Neural cell (in vitro differentiated cells): ENCODE measurements around the gene CDK9. TPM values are rescaled to one million over a fixed set of nuclear protein-coding genes. Genes with fewer than 3 reads are reported as not detected.

Experiments
- H2AFZ ChIP-seq: fragments of 200-600, 300-800 bp; sonication (generic), shearing (Covaris generic); 2 replicates; pipeline ENCODE4 v1.6.0; 2014; ENCODE audit warnings: low read depth, mild to moderate bottlenecking, antibody characterized with exemption, low read length, moderate library complexity
- H3F3A ChIP-seq: fragments of 200-600 bp; shearing (Covaris generic); 2 replicates; pipeline ENCODE4 v1.6.1; 2016; ENCODE audit warnings: mild to moderate bottlenecking, moderate library complexity, mixed read lengths, antibody characterized with exemption, low read length; ENCODE audit not compliant: insufficient read depth, poor library complexity, severe bottlenecking
- H3K27ac ChIP-seq: fragments of 200-600, 300-800 bp; sonication (generic), shearing (Covaris generic); 2 replicates; pipeline ENCODE4 v1.5.1; 2014; ENCODE audit warnings: mild to moderate bottlenecking, low read length, moderate library complexity
- H3K27me3 ChIP-seq: fragments of 300-800, 200-600 bp; sonication (generic), shearing (Covaris generic); 2 replicates; pipeline ENCODE4 v1.6.0; 2014; ENCODE audit warnings: mild to moderate bottlenecking, low read depth, low read length, moderate library complexity; ENCODE audit not compliant: insufficient read depth
- H3K36me3 ChIP-seq: fragments of 300-800, 200-600 bp; sonication (generic), shearing (Covaris generic); 2 replicates; pipeline ENCODE4 v1.5.1; 2014; ENCODE audit warnings: mild to moderate bottlenecking, antibody characterized with exemption, low read length, moderate library complexity; ENCODE audit not compliant: insufficient read depth
- H3K4me2 ChIP-seq: fragments of 300-800, 200-600 bp; sonication (generic), shearing (Covaris generic); 2 replicates; pipeline ENCODE4 v1.6.0; 2014; ENCODE audit warnings: mild to moderate bottlenecking, low read length
- H3K4me3 ChIP-seq: fragments of 300-800, 200-600 bp; sonication (generic), shearing (Covaris generic); 2 replicates; pipeline ENCODE4 v1.5.1; 2014; ENCODE audit warnings: mild to moderate bottlenecking, low read length, moderate library complexity
- H3K79me2 ChIP-seq: fragments of 200-600 bp; shearing (Covaris generic); replicated peaks from 2 replicates; pipeline ENCODE4 v1.6.0; 2014; ENCODE audit warnings: mild to moderate bottlenecking, low read length, moderate library complexity; ENCODE audit not compliant: insufficient read depth
- H3K9ac ChIP-seq: fragments of 300-800, 200-600 bp; sonication (generic), shearing (Covaris generic); 2 replicates; pipeline ENCODE4 v1.6.1; 2016; ENCODE audit warnings: mild to moderate bottlenecking, low read length, mixed read lengths
- H3K9me2 ChIP-seq: fragments of 200-600 bp; shearing (Covaris generic); 2 replicates; pipeline ENCODE4 v1.6.1; 2016; ENCODE audit warnings: mild to moderate bottlenecking, low read length, mixed read lengths; ENCODE audit not compliant: insufficient read depth
- H3K9me3 ChIP-seq: fragments of 200-600, 300-800 bp; sonication (generic), shearing (Covaris generic); 2 replicates; pipeline ENCODE4 v1.6.1; 2016; ENCODE audit warnings: mild to moderate bottlenecking, mixed run types, low read length, moderate library complexity, mixed read lengths
- H4K20me1 ChIP-seq: fragments of 200-600 bp; shearing (Covaris generic); 2 replicates; pipeline ENCODE4 v1.6.1; 2016; ENCODE audit warnings: mild to moderate bottlenecking, mixed run types; ENCODE audit not compliant: insufficient read depth
- CTCF ChIP-seq: fragments of 450-650 bp; IDR thresholded peaks from 2 replicates; pipeline ENCODE4 v1.5.1; 2014; ENCODE audit warnings: antibody characterized with exemption, mild to moderate bottlenecking, moderate library complexity; ENCODE audit not compliant: poor library complexity, severe bottlenecking
- EP300 ChIP-seq: fragments of 450-650 bp; conservative IDR thresholded peaks from 2 replicates; pipeline ENCODE4 v1.6.1; 2014; ENCODE audit warnings: antibody characterized with exemption, mild to moderate bottlenecking, moderate library complexity; ENCODE audit not compliant: poor library complexity, severe bottlenecking
- MXI1 ChIP-seq: fragments of 450-650 bp; conservative IDR thresholded peaks from 2 replicates; pipeline ENCODE4 v1.6.1; 2014; ENCODE audit warnings: antibody characterized with exemption, mild to moderate bottlenecking; ENCODE audit not compliant: poor library complexity, severe bottlenecking
- POLR2AphosphoS5 ChIP-seq: IDR thresholded peaks from 2 replicates; pipeline ENCODE4 v1.6.1; 2012
- SMC3 ChIP-seq: fragments of 450-650 bp; conservative IDR thresholded peaks from 2 replicates; pipeline ENCODE4 v1.6.1; 2014; ENCODE audit warnings: antibody characterized with exemption, mild to moderate bottlenecking, moderate library complexity; ENCODE audit not compliant: poor library complexity
- TAF1 ChIP-seq: IDR thresholded peaks from 2 replicates; pipeline ENCODE4 v1.6.1; 2012; ENCODE audit warnings: low read depth
- polyA plus RNA-seq: library from polyadenylated mRNA; depleted of rRNA; stranded (reverse); fragments of >200 nt; gene quantifications from 2 replicates; pipeline ENCODE4 v1.2.3, GENCODE V29; 2014
- TF ChIP-seq, protein P1 (sequence below): IDR thresholded peaks from 2 replicates; pipeline ENCODE4 v1.6.1; 2012; ENCODE audit warnings: borderline replicate concordance

CDK9 gene
- polyA plus RNA-seq, 1 donor from 2014 or later: 195 TPM

DNA sequence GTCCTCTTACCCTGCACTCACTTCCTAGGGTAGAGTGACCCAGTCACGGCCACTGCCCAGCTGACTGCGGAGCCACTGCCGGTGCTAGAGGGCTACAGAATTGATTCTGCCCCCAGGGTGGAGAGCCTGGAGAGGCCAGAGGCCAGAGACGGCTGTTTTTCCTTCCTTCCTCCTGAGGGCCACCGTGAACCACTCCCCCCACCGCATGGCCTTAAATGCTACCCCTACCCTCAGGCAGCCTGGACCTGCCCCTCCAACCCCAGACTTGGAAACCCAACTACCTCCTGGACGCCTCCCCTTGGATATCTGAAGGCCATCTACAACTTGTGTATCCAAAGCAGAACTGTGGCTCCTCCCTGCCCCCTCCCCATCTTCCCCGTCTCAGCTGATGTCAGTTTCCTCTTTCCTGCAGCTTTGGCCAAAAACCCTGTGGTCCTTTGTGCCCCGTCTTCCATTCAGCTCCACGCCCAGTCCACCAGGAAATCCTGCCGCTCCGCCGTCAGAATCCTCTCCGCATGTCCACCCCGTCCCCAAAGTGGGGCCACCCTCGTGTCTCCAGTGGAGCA lies 23.6 kb upstream of the CDK9 start:
- no peak overlapping the region for H2AFZ ChIP-seq
- H3K27me3 ChIP-seq: no peaks in the 10 kb centered on the region
- no peak overlapping the region for H3K27ac ChIP-seq
- H3K36me3 ChIP-seq: no peaks in the 10 kb centered on the region
- no peak overlapping the region for H3K9ac ChIP-seq
- no peak overlapping the region for H3K4me2 ChIP-seq
- H3K9me2 ChIP-seq: no peaks in the 10 kb centered on the region
- TF ChIP-seq POLR2AphosphoS5 (no peak), MXI1 (no peak), CTCF (no peak)
- TF ChIP-seq, protein P1, sequence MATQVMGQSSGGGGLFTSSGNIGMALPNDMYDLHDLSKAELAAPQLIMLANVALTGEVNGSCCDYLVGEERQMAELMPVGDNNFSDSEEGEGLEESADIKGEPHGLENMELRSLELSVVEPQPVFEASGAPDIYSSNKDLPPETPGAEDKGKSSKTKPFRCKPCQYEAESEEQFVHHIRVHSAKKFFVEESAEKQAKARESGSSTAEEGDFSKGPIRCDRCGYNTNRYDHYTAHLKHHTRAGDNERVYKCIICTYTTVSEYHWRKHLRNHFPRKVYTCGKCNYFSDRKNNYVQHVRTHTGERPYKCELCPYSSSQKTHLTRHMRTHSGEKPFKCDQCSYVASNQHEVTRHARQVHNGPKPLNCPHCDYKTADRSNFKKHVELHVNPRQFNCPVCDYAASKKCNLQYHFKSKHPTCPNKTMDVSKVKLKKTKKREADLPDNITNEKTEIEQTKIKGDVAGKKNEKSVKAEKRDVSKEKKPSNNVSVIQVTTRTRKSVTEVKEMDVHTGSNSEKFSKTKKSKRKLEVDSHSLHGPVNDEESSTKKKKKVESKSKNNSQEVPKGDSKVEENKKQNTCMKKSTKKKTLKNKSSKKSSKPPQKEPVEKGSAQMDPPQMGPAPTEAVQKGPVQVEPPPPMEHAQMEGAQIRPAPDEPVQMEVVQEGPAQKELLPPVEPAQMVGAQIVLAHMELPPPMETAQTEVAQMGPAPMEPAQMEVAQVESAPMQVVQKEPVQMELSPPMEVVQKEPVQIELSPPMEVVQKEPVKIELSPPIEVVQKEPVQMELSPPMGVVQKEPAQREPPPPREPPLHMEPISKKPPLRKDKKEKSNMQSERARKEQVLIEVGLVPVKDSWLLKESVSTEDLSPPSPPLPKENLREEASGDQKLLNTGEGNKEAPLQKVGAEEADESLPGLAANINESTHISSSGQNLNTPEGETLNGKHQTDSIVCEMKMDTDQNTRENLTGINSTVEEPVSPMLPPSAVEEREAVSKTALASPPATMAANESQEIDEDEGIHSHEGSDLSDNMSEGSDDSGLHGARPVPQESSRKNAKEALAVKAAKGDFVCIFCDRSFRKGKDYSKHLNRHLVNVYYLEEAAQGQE: no peak
- H3K79me2 ChIP-seq: no peaks in the 10 kb centered on the region
- no peaks in the 10 kb centered on the region for H3K9me3 ChIP-seq
- H4K20me1 ChIP-seq: no peaks in the 10 kb centered on the region
- H3K4me3 ChIP-seq: no peak overlapping the region
- H3F3A ChIP-seq: no peaks in the 10 kb centered on the region

GRCh38 chr9:127763918-127764384 lies 21.9 kb upstream of the CDK9 start:
- TF ChIP-seq EP300 (no peak), TAF1 (no peak), CTCF (no peak), MXI1 (no peak), SMC3 (no peak), POLR2AphosphoS5 (no peak)
- TF ChIP-seq, protein P1: no peak
- H3K9me3 ChIP-seq: no peaks in the 10 kb centered on the region
- no peaks in the 10 kb centered on the region for H4K20me1 ChIP-seq
- H3K27me3 ChIP-seq: no peaks in the 10 kb centered on the region
- no peaks in the 10 kb centered on the region for H3F3A ChIP-seq
- no peaks in the 10 kb centered on the region for H3K79me2 ChIP-seq
- no peak overlapping the region for H2AFZ ChIP-seq
- no peak overlapping the region for H3K9ac ChIP-seq
- no peak overlapping the region for H3K27ac ChIP-seq
- H3K9me2 ChIP-seq: no peaks in the 10 kb centered on the region
- H3K36me3 ChIP-seq: no peaks in the 10 kb centered on the region
- no peak overlapping the region for H3K4me2 ChIP-seq
- H3K4me3 ChIP-seq: no peak overlapping the region
